Pancreas (tissue), 10 donors: ENCODE results near the gene PPT1. TPM values are rescaled to one million over a fixed set of nuclear protein-coding genes. Genes with fewer than 3 reads are reported as not detected.

Experiments used
- ATAC-seq, 4 donors: fragments of 200-7000 bp; cut with Tn5 transposase; one replicate each; pipeline versions ENCODE4 v1.8.0 to v1.9.1; 2020; ENCODE audit warnings: mild to moderate bottlenecking in 4 of 4, moderate library complexity in 4 of 4
- DNase-seq, 6 donors: peaks; one replicate each; pipeline ENCODE4 v3.0.0-alpha.2; 2020
- FAIRE-seq: peaks from 2 replicates; lab custom pipeline; 2012; peaks lifted over from hg19 to GRCh38; lab: Jason Lieb, UNC
- H3K27ac ChIP-seq, 4 donors: fragments of 200-600 bp; sonication (generic); 1 replicate in 3 of 4; 2 replicates in 1 of 4; pipeline versions ENCODE4 v1.5.0 to v1.8.0; 2020
- H3K27me3 ChIP-seq, 4 donors: fragments of 200-600 bp; one replicate each; pipeline ENCODE4 v1.8.0; 2021
- H3K36me3 ChIP-seq, 3 donors: fragments of 200-600 bp; sonication (generic) in 1 of 3; one replicate each; pipeline versions ENCODE4 v1.5.0 to v1.8.0; 2020 to 2021
- H3K4me1 ChIP-seq, 3 donors: fragments of 200-600 bp; one replicate each; pipeline ENCODE4 v1.8.0; 2021
- H3K4me3 ChIP-seq, 4 donors: fragments of 200-600 bp; sonication (generic) in 2 of 4; one replicate each; pipeline versions ENCODE4 v1.5.0 to v1.8.0; 2020 to 2021
- H3K9me3 ChIP-seq, 4 donors: fragments of 200-600 bp; one replicate each; pipeline ENCODE4 v1.8.0; 2021
- WGBS, 2 donors: extraction: QIAGEN DNeasy Blood & Tissue Kit; methylation state at CpG; one replicate each; pipeline ENCODE4 v1.1.7; 2013; 5-methylcytosine and 5-hydroxymethylcytosine counted together
- intact Hi-C, 3 donors: fragments of 100-400 bp; cut with DNase I; formaldehyde crosslinking; loops; one replicate each; pipeline versions ENCODE4 v1.11.1 to v1.14.2; 2022
- polyA plus RNA-seq, 2 donors: library from polyadenylated mRNA; stranded (reverse); fragments of 200-250 nt; gene quantifications; one replicate each; pipeline ENCODE4 v1.2.3, GENCODE V29; 2013
- total RNA-seq, 6 donors: library from RNA; stranded (reverse); fragmentation: NEBNext Ultra II Directional in 4 of 6; extraction: Animal tissue kit (Norgen Biotek cat#: 25700) in 4 of 6; gene quantifications; one replicate each; pipeline versions ENCODE4 v1.2.1 to v1.2.4, GENCODE V29; 2021 to 2023
- TF ChIP-seq, protein P1 (sequence below), 4 donors: fragments of 200-600 bp; sonication (generic) in 3 of 4; IDR thresholded peaks; one replicate each; pipeline versions ENCODE4 v1.5.0 to v1.8.0; 2021; ENCODE audit warnings: antibody characterized with exemption in 4 of 4
- donor health status: healthy with polysubstance abuse.
- donor health status: DM: no; HTN: no; CAD: no; lungs with moderate emphysema.
- donor health status: DM: no; HTN: no; CAD: no.
- donor health status: control.
- donor health status: control.
- donor health status: Bipolar disorder and iron deficiency.
- donor health status: DM: yes; HTN: yes; CAD: no.
- donor health status: DM: no; HTN: no; CAD: no.
- donor health status: DM: no; HTN: no; CAD: no.
- donor health status: DM: yes; HTN: yes; CAD: no.

PPT1 gene
- total and polyA plus RNA-seq, 8 donors: 20.1 to 74.1 (median 32.2) TPM

DNA sequence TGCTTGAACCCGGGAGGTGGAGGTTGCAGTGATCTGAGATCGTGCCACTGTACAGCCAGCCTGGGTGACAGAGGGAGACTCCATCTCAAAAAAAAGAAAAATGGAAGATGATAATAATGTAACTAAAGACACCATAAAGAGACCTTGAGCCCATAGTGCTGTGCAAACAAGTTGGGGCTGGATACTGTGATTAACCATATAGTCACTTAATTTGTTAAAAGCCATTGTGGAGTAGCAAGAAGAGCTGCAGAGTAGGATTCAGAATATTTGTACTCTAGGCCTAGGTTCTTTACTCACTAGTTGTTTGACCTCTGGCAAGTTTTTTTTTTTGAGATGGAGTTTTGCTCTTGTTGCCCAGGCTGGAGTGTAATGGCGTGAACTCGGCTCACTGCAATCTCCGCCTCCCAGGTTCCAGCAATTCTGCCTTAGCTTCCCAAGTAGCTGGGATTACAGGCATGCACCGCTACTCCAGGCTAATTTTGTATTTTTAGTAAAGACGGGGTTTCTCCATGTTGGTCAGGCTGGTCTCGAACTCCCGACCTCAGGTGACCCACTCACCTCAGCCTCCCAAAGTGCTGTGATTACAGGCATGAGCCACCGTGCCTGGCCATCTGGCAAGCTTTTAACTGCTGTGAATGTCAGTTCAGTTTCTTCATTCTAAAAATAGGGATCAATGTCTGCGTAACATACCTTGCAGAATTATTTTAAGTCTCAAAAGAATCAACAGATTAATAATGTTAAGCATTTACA is 43.7 kb downstream of the PPT1 start:
- intact Hi-C loops: no loop called here
- WGBS, 2 donors: 87 to 89% methylated on average over 11 of the region's 11 CpGs
- no peak for DNase-seq
- no peak for FAIRE-seq
- Histone ChIP-seq H3K4me3 (no peak overlapping the region), H3K27me3 (no peaks in the 10 kb centered on the region), H3K4me1 (peaks cover 0 to 16% (median 0%) of the 10 kb centered on the region in 3 donors), H3K27ac (no peak overlapping the region), H3K9me3 (no peaks in the 10 kb centered on the region), H3K36me3 (no peaks in the 10 kb centered on the region)
- TF ChIP-seq, protein P1, sequence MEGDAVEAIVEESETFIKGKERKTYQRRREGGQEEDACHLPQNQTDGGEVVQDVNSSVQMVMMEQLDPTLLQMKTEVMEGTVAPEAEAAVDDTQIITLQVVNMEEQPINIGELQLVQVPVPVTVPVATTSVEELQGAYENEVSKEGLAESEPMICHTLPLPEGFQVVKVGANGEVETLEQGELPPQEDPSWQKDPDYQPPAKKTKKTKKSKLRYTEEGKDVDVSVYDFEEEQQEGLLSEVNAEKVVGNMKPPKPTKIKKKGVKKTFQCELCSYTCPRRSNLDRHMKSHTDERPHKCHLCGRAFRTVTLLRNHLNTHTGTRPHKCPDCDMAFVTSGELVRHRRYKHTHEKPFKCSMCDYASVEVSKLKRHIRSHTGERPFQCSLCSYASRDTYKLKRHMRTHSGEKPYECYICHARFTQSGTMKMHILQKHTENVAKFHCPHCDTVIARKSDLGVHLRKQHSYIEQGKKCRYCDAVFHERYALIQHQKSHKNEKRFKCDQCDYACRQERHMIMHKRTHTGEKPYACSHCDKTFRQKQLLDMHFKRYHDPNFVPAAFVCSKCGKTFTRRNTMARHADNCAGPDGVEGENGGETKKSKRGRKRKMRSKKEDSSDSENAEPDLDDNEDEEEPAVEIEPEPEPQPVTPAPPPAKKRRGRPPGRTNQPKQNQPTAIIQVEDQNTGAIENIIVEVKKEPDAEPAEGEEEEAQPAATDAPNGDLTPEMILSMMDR (IDR thresholded peaks at IDR 0.05): no peak
- no peak for ATAC-seq

DNA sequence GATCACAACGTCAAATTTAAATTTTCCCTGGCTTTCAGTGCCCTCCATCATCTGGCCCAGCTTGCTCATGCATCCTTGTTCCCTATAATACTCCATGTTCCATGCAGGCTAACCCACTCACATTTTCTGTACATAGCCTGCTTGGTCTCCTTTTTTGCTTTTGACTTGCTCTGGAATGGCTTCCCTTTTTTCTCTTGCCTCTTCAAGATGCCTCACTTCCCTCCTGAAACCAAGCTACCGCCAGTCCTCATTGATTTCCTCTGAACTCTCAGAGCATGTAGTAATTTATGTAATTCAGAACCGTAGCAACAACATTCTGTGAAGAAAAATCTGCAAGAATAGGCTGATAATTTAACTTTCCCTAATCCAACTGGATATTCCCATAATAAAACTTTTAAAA is 46.2 kb downstream of the PPT1 start:
- no peak overlapping the region for H3K4me3 ChIP-seq
- intact Hi-C loops: no loop called here
- ATAC-seq (peak in 1 of 4 donors; percentile 28), DNase-seq (no peak), FAIRE-seq (no peak)
- no peaks in the 10 kb centered on the region for H3K36me3 ChIP-seq
- peaks cover 0 to 4% (median 0%) of the 10 kb centered on the region in 3 donors for H3K4me1 ChIP-seq
- no peaks in the 10 kb centered on the region for H3K27me3 ChIP-seq
- TF ChIP-seq, protein P1 (IDR thresholded peaks at IDR 0.05): no peak
- H3K27ac ChIP-seq: no peak overlapping the region
- WGBS, 2 donors: 83 to 84% methylated on average over 3 of the region's 3 CpGs
- H3K9me3 ChIP-seq: no peaks in the 10 kb centered on the region

DNA sequence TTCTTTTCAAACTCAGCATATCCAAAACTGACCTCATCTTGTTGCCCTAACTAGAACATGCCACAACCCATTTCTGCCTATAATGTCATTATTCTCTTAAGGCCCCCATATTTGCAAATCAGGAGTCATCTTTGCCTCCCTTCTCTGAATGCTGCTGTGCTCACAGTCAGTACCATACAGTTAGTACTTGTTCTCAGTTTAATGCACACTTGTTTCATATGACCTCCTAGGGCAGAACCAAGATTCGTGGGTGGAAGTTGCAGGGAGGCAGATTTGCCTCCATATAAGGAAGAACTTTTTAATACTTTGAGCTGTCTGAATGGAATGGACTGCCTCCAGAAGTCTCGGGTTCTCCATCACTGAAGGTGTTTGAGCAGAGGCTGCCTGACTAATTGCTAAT is 47.3 kb downstream of the PPT1 start:
- DNase-seq (no peak), ATAC-seq (peak in 1 of 4 donors; percentile 38), FAIRE-seq (no peak)
- Histone ChIP-seq H3K4me3 (no peak overlapping the region), H3K9me3 (no peaks in the 10 kb centered on the region), H3K4me1 (peaks cover 0 to 8% (median 0%) of the 10 kb centered on the region in 3 donors), H3K36me3 (no peaks in the 10 kb centered on the region), H3K27ac (no peak overlapping the region), H3K27me3 (no peaks in the 10 kb centered on the region)
- 65 to 70% methylated on average over 2 of the region's 2 CpGs for WGBS, 2 donors
- intact Hi-C loops: no loop called here
- TF ChIP-seq, protein P1 (IDR thresholded peaks at IDR 0.05): no peak

DNA sequence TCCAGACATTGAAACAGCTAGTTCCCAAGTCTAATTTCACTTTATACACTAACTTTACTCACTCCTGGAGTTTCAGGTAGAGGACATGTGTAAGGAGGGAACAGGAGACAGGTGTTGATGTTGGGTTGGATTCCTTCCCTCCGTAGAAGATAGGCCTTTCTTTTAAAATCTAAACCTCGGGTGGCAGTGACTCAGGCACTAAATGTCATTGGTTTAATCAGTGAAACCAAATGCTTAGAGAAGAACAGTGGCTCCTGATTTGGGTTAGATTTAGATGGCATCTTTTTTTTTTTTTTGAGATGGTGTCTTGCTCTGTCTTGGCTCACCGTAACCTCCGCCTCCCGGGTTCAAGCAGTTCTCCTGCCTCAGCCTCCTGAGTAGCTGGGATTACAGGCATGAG is 49.3 kb downstream of the PPT1 start:
- Histone ChIP-seq H3K27ac (no peak overlapping the region), H3K27me3 (no peaks in the 10 kb centered on the region), H3K36me3 (no peaks in the 10 kb centered on the region), H3K4me1 (peaks cover 0 to 19% (median 0%) of the 10 kb centered on the region in 3 donors), H3K9me3 (no peaks in the 10 kb centered on the region), H3K4me3 (no peak overlapping the region)
- ATAC-seq (no peak), FAIRE-seq (no peak), DNase-seq (no peak)
- intact Hi-C loops: no loop called here
- TF ChIP-seq, protein P1 (IDR thresholded peaks at IDR 0.05): no peak
- 85 to 90% methylated on average over 5 of the region's 5 CpGs for whole genome bisulfite sequencing, 2 donors

DNA sequence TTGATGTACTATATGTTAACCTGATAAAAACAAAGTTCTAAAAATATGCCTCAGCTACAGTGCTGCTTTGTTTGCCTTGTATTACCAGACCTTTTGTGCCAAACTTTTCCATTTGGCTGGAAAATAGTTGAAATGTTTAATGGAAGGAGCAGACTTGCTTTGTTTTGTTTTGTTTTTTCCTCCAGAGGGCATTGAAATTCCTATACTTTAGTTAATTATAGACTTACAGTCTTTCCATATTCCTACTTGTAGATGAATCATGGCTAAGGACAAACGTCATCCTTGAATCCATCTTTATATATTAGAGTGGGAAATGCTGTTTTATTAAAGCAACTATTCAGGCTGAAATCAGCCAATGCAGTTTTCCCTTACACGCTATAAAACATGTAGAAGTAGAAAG is 49.8 kb downstream of the PPT1 start:
- Histone ChIP-seq H3K9me3 (no peaks in the 10 kb centered on the region), H3K4me1 (peaks cover 4 to 24% (median 4%) of the 10 kb centered on the region in 3 donors), H3K27ac (no peak overlapping the region), H3K27me3 (no peaks in the 10 kb centered on the region), H3K4me3 (no peak overlapping the region), H3K36me3 (no peaks in the 10 kb centered on the region)
- TF ChIP-seq, protein P1 (IDR thresholded peaks at IDR 0.05): no peak
- 55 to 86% methylated on average over 2 of the region's 2 CpGs for WGBS, 2 donors
- intact Hi-C loops: no loop called here
- ATAC-seq: no peak
- DNase-seq: no peak
- no peak for FAIRE-seq
